ENCODE measurements around the gene BOC.

GRCh38 chr3:113265231-113265630 is 53.9 kb downstream of the BOC start:
- TF ChIP-seq CTCF (IDR thresholded peaks at IDR 0.05; ENCODE audit: low read depth, low read length, poor library complexity, severe bottlenecking) (no peak), EZH2phosphoT487 (IDR thresholded peaks at IDR 0.05; ENCODE audit: borderline replicate concordance, low read length) (no peak)

Data from DOHH2 (cell line).